GM12864 (cell line): ENCODE data around the gene MEGF6.

Experiments
- DNase-seq: peaks from one replicate; pipeline ENCODE4 v3.0.0-alpha.2; 2011; ENCODE audit warnings: low read depth
- H3K4me3 ChIP-seq: 2 replicates; pipeline ENCODE4 v1.5.1; 2011; ENCODE audit warnings: mild to moderate bottlenecking, low read depth, low read length, control low read depth
- TF ChIP-seq, protein P1 (sequence below): IDR thresholded peaks from 2 replicates; pipeline ENCODE4 v1.5.1; 2011; ENCODE audit warnings: low read depth, mild to moderate bottlenecking, moderate library complexity, low read length, control low read depth, inconsistent platforms; ENCODE audit errors: missing control alignments

Gene MEGF6

DNA sequence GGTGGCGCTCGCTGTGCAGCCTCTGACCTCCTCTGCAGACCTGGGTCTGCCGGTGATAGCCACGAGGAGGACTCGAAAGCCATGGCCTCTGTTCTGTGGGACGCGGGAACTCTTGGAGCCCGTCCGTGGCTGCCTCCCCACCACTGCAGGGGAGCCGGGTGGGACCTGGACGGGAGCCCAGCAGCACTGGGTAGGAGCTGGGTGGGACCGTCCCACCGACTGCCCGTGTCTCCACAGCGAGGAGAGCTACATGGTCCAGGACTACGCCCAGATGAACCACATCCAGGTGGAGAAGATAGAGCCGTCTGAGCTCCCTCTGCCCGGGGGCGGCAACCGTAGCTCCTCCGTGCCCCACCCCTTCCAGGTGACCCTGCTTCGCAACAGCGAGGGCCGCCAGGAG lies 133.1 kb downstream of the MEGF6 start:
- no peak for DNase-seq
- TF ChIP-seq, protein P1, sequence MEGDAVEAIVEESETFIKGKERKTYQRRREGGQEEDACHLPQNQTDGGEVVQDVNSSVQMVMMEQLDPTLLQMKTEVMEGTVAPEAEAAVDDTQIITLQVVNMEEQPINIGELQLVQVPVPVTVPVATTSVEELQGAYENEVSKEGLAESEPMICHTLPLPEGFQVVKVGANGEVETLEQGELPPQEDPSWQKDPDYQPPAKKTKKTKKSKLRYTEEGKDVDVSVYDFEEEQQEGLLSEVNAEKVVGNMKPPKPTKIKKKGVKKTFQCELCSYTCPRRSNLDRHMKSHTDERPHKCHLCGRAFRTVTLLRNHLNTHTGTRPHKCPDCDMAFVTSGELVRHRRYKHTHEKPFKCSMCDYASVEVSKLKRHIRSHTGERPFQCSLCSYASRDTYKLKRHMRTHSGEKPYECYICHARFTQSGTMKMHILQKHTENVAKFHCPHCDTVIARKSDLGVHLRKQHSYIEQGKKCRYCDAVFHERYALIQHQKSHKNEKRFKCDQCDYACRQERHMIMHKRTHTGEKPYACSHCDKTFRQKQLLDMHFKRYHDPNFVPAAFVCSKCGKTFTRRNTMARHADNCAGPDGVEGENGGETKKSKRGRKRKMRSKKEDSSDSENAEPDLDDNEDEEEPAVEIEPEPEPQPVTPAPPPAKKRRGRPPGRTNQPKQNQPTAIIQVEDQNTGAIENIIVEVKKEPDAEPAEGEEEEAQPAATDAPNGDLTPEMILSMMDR: no peak
- H3K4me3 ChIP-seq: no peak overlapping the region

DNA sequence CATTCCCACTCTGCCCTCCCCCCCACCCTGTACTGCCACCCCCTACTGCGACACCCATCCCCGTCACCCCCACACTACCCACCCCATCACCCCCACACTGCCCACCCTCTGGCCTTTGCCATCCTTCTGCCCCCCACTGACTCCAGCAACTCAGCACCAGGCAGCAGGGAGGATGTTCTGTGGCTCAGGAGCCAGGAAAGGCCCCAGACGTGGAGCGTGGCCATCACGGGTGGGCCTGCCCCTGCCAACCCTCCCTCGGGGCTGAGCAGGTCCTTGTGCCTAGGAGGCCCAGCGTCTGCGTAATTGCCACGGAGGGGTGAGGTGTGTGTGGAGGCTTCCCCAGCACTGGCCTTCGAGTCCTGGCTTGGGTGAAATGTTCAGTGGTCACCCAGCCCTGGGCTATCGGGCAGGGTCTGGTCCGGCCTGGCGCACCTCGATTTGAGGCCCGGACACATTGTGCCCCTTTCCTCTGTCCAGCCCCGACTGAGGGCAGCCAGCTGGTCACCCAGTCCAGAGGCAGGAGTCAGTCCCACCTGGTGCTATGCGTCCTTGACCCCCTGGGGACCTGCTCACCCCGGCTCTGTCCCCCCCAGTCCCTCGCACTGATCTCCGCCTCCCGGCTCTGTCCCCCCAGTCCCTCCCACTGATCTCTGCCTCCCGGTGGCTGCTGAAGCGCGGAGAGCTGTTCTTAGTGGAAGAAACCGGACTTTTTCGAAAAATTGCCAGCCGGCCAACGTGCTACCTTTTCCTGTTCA lies 133.9 kb downstream of the MEGF6 start:
- DNase-seq: no peak
- TF ChIP-seq, protein P1: no peak
- no peak overlapping the region for H3K4me3 ChIP-seq

DNA sequence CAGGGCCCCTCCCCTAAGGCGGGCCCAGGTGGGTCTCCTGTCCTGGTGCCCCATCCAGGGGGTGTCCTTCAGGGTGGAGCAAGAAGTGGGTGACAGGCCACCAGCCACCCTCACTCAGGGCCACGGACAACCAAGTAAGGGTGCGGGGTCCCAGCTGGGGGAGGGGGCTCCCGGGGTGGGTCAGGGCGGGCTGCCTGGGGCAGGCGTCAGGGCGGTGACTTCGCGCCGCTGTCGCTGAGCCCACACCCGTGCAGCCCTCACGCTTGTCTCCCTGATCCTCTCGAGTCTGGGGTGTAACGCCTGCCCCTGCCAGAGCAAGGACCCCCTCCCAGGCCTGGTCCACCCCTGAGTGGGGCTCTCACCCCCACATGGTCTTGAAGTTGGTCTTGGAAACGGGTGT lies 134.6 kb downstream of the MEGF6 start:
- TF ChIP-seq, protein P1: no peak

DNA sequence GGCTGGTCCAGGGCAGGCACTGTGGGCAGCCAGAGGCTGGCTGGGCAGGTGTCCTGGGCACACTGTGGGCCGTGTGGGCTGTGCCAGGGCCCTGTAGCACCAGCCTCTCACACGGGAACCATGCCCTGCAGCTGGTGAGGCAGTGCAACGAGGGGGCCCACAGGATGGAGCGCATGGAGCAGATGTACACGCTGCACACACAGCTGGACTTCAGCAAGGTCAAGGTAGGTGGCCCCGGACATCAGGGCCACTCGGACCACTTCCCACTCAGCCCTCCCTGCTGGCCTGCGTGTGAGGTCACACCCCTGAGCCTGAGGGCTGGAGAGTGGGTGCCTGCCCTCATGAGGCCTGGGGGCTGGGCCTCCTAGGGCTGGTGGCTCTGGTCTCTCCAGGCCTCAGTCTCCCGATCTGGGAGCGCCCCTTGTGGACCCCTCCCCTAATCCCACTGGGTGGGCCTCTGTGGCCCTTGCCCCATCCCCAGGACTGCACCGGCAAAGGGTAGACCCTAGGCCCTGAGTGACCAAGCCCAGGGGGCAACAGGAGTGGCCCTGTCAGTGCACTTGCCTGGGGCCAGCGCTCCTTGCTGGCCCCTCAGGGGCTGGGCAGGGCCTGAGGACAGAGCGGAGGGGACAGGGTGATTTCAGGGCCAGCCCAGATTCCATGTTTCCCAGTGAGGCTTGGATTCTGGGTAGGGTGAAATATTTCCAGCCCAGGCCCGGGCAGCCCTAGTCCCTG lies 135.3 kb downstream of the MEGF6 start:
- DNase-seq: no peak
- no peak overlapping the region for H3K4me3 ChIP-seq
- TF ChIP-seq, protein P1: no peak

More for the DNA sequence above, 134.6 kb downstream of the MEGF6 start:
- no peak for DNase-seq
- no peak overlapping the region for H3K4me3 ChIP-seq

DNA sequence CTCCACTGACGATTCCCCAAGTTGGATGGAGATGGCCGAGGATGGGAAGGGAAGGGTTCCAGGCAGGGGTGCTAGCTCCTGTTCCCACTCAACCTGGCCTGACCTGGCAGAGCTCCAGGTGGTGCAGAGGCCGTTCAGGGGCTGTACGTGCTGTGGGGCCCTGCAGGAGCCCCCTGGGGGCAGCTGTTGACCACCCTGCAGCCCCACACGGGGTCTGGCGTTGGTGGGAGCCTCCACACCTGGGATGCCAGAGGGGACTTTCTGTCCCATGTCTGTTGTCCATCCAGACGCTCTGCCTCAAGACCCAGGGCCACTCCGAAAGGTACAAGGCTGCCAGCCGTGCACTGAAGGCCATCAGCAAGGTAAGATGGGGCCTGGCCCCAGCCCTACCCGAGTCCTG lies 136.9 kb downstream of the MEGF6 start:
- TF ChIP-seq, protein P1: no peak
- DNase-seq: no peak
- H3K4me3 ChIP-seq: no peak overlapping the region

DNA sequence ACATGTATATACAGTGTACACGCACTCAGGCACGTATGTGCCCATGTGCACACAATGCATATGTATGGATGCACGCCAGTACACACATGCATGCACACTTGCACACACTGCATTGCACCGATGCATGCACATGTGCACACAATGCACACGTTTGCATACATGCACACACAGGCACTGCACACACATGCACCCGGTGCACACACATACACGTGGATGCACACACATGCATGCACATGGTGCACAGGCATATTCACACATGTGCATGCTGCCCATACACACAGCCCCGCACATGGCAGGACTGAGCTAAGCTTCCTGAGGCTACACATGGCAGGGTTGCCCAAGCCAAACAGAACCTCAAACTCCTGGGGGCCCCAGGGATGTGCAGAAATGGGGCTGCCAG lies 137.3 kb downstream of the MEGF6 start:
- TF ChIP-seq, protein P1: no peak
- no peak for DNase-seq
- no peak overlapping the region for H3K4me3 ChIP-seq
